Gastrocnemius medialis (tissue), 4 donors: ENCODE measurements around the gene ZFHX3. TPM values are rescaled to one million over a fixed set of nuclear protein-coding genes. Genes with fewer than 3 reads are reported as not detected.

Source experiments
- ATAC-seq, 2 donors: fragments of 150-250 bp; one replicate each; pipeline ENCODE4 v1.9.1; 2016
- DNase-seq, 2 donors: peaks; one replicate each; pipeline ENCODE4 v3.0.0-alpha.2; 2019
- H3K27ac ChIP-seq, 4 donors: fragments of 200-600 bp; sonication (generic); 1 replicate in 1 of 4; 2 replicates in 3 of 4; pipeline ENCODE4 v1.5.1; 2016 to 2018; ENCODE audit warnings: mild to moderate bottlenecking in 2 of 4, moderate library complexity in 1 of 4
- H3K27me3 ChIP-seq, 3 donors: fragments of 200-600 bp; sonication (generic) in 2 of 3; 1 replicate in 1 of 3; 2 replicates in 2 of 3; pipeline versions ENCODE4 v1.5.1 to v1.6.0; 2016 to 2019; ENCODE audit warnings: mild to moderate bottlenecking in 1 of 3, moderate library complexity in 1 of 3
- H3K36me3 ChIP-seq, 2 donors: fragments of 200-600 bp; sonication (generic) in 1 of 2; one replicate each; pipeline ENCODE4 v1.5.1; 2017 to 2018
- H3K4me1 ChIP-seq, 2 donors: fragments of 200-600 bp; sonication (generic) in 1 of 2; one replicate each; pipeline ENCODE4 v1.5.1; 2016 to 2017; ENCODE audit warnings: mild to moderate bottlenecking in 2 of 2
- H3K4me3 ChIP-seq, 4 donors: fragments of 200-600 bp; sonication (generic) in 3 of 4; 1 replicate in 1 of 4; 2 replicates in 3 of 4; pipeline ENCODE4 v1.5.1; 2016 to 2019; ENCODE audit warnings: mild to moderate bottlenecking in 2 of 4
- H3K9me3 ChIP-seq, 3 donors: fragments of 200-600 bp; sonication (generic) in 2 of 3; 1 replicate in 1 of 3; 2 replicates in 2 of 3; pipeline ENCODE4 v1.5.1; 2016 to 2019
- POLR2A ChIP-seq, 2 donors: fragments of 450-650 bp; IDR thresholded peaks; one replicate each; pipeline ENCODE4 v1.6.1; 2017; ENCODE audit warnings: antibody characterized with exemption in 2 of 2, mild to moderate bottlenecking in 2 of 2, moderate library complexity in 2 of 2
- in situ Hi-C, 4 donors: fragments of 200-750 bp; cut with MboI; loops; one replicate each; pipeline versions ENCODE4 v1.15.0 to v1.8.0; 2017; ENCODE audit warnings: low sequenced_read_pairs in 4 of 4
- intact Hi-C: fragments of 100-400 bp; cut with DNase I; formaldehyde crosslinking; loops from one replicate; pipeline ENCODE4 v1.15.1; 2023; ENCODE audit warnings: low total_unique reads
- total RNA-seq, 4 donors: library from RNA; depleted of rRNA; stranded (reverse); fragments of >200 nt; gene quantifications; one replicate each; pipeline versions ENCODE4 v1.1.0 to v1.2.3, GENCODE V29; 2016
- TF ChIP-seq, protein P1 (sequence below), 5 experiments: fragments of 450-650 bp in 3 of 5; fragments of 200-600 bp in 2 of 5; sonication (generic) in 2 of 5; IDR thresholded peaks in 4 of 5; conservative IDR thresholded peaks in 1 of 5; 1 replicate in 4 of 5; 2 replicates in 1 of 5; pipeline ENCODE4 v1.5.1; 2016 to 2019; ENCODE audit warnings: antibody characterized with exemption in 5 of 5, mild to moderate bottlenecking in 3 of 5, moderate library complexity in 3 of 5

ZFHX3 gene
- total RNA-seq, 4 donors from 2014 or later: 14.0 to 28.5 (median 27.3) TPM

DNA sequence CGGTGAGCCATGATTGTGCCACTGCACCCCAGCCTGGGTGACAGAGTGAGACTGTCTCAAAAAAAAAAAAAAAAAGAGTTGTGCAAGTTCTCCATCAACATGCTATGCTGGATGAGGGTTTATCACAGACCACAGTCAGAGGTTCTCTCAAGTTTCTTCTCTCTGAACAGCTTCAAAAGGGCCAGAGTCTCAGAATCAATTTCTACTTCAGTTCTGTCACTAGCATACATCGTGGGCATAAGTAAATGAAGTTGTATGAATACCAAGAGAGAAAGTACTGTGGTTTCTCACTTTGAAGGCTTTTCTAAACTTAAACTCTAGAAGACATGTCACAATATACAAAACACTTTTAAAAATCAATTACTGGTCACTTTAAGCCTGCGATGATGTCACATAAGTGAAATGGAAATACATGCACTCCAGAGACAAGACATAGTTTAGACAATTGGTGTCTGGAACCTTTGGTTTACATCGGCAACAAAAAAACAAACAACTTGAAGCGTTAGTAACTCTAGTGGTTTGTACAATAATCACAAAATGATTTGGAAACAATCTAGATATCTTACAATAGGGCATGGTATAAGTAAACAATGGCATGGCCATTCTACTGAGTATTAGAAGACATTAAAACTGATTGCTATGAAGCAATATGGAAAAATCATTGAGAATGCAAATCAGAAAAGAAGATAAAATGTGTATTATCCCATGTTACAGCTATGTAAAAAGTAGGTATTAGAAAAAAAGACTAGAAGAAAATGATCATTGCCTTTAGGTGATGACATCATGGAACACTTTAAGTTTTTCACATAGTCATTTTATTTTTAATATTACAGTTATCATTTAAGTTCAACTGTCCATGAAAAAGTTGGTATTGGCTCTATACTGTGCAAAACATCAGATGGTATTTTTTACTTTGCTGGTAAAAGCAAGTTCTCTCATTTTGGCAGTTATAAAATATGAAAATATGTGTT, 232.3 kb downstream of the ZFHX3 start:
- intact Hi-C loops: no loop called here
- ATAC-seq: no peak
- no peak overlapping the region for H3K27ac ChIP-seq
- DNase-seq: no peak
- H3K4me3 ChIP-seq: no peak overlapping the region
- H3K9me3 ChIP-seq: no peaks in the 10 kb centered on the region
- H3K36me3 ChIP-seq: peaks cover 0 to 14% of the 10 kb centered on the region in 2 donors
- TF ChIP-seq, protein P1, sequence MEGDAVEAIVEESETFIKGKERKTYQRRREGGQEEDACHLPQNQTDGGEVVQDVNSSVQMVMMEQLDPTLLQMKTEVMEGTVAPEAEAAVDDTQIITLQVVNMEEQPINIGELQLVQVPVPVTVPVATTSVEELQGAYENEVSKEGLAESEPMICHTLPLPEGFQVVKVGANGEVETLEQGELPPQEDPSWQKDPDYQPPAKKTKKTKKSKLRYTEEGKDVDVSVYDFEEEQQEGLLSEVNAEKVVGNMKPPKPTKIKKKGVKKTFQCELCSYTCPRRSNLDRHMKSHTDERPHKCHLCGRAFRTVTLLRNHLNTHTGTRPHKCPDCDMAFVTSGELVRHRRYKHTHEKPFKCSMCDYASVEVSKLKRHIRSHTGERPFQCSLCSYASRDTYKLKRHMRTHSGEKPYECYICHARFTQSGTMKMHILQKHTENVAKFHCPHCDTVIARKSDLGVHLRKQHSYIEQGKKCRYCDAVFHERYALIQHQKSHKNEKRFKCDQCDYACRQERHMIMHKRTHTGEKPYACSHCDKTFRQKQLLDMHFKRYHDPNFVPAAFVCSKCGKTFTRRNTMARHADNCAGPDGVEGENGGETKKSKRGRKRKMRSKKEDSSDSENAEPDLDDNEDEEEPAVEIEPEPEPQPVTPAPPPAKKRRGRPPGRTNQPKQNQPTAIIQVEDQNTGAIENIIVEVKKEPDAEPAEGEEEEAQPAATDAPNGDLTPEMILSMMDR (IDR thresholded peaks at IDR 0.05 in 4 of 5, conservative IDR thresholded peaks at IDR 0.05 in 1 of 5): no peak
- no peak for TF ChIP-seq POLR2A (IDR thresholded peaks at IDR 0.05)
- in situ Hi-C loops: no loop called here
- H3K27me3 ChIP-seq: no peaks in the 10 kb centered on the region
- peaks cover 13 to 22% of the 10 kb centered on the region in 2 donors for H3K4me1 ChIP-seq

DNA sequence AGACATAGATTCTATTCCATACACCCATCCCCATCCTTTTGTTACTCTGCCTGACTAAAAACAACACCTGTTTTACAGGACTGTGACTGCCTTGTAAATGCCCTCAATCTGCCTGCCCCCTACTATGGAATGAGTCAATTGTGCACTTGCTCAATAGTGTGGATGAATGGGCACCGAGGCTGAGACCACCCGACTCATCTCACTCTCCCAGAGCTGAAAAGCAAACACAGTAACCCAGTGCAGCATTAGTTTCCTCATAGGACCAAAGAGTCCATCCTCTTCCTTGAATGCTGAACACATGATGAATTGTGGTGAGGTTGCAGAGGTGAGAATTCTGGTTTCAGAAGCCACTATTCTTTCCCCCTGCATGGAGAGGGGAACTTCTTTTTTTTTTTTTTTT, 233.7 kb downstream of the ZFHX3 start:
- Histone ChIP-seq H3K27me3 (no peaks in the 10 kb centered on the region), H3K4me3 (no peak overlapping the region), H3K4me1 (peaks cover 8% of the 10 kb centered on the region in 2 donors), H3K27ac (no peak overlapping the region), H3K9me3 (no peaks in the 10 kb centered on the region), H3K36me3 (peaks cover 0 to 22% of the 10 kb centered on the region in 2 donors)
- in situ Hi-C loops (no loop called here), intact Hi-C loops (no loop called here)
- ATAC-seq: no peak
- no peak for DNase-seq
- no peak for TF ChIP-seq POLR2A (IDR thresholded peaks at IDR 0.05)
- TF ChIP-seq, protein P1 (IDR thresholded peaks at IDR 0.05 in 4 of 5, conservative IDR thresholded peaks at IDR 0.05 in 1 of 5): no peak

DNA sequence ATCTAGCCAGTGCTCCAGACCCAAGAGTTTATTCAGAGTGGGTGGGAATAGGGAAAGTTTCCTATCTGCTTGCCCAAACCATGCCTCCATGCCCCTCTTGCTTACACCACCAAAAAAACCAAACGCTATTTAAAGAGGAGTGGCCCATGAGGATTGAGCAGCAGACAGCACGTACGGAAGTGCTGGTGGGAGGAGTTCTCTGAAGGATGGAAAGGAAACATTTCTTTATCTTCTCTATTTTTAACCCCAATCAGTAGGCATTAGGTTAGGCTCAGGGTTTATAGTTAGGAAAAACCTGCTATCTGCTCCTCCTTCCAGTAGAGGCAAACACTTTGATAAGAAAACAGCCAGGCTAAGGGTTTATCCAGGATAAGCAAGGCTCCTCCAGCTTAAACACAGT, 235.3 kb downstream of the ZFHX3 start:
- ATAC-seq: no peak
- Histone ChIP-seq H3K4me1 (peaks cover 3 to 8% of the 10 kb centered on the region in 2 donors), H3K27ac (no peak overlapping the region), H3K36me3 (peaks cover 0 to 22% of the 10 kb centered on the region in 2 donors), H3K4me3 (no peak overlapping the region), H3K27me3 (no peaks in the 10 kb centered on the region), H3K9me3 (no peaks in the 10 kb centered on the region)
- in situ Hi-C loops (no loop called here), intact Hi-C loops (no loop called here)
- TF ChIP-seq, protein P1 (IDR thresholded peaks at IDR 0.05 in 4 of 5, conservative IDR thresholded peaks at IDR 0.05 in 1 of 5): no peak
- TF ChIP-seq POLR2A (IDR thresholded peaks at IDR 0.05): no peak
- DNase-seq: no peak

DNA sequence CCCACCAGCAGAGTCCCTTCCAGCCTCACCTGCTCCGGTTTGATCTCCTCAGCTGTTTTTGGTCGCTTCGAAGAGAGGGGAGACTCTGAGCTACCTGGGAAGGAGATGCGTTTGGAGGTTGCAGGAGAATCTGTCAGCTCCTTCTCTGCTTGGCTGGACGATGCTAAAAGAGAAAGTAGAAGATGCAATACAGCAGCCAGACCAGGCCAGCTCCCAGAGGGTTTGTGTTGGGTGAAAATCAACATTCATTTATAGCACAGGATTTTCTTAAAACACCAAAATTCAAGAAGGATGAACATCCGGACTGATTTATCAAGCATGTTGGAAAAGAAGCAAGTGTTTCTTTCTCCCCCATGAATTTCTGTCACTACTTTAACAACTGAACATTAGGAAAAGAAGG, 236.1 kb downstream of the ZFHX3 start:
- H3K27ac ChIP-seq: no peak overlapping the region
- intact Hi-C loops: no loop called here
- TF ChIP-seq POLR2A (IDR thresholded peaks at IDR 0.05): no peak
- TF ChIP-seq, protein P1 (IDR thresholded peaks at IDR 0.05 in 4 of 5, conservative IDR thresholded peaks at IDR 0.05 in 1 of 5): no peak
- ATAC-seq: no peak
- no peak overlapping the region for H3K4me3 ChIP-seq
- no peak for DNase-seq
- peaks cover 0 to 22% of the 10 kb centered on the region in 2 donors for H3K36me3 ChIP-seq
- no peaks in the 10 kb centered on the region for H3K9me3 ChIP-seq
- peaks cover 3 to 8% of the 10 kb centered on the region in 2 donors for H3K4me1 ChIP-seq
- in situ Hi-C loops: no loop called here
- no peaks in the 10 kb centered on the region for H3K27me3 ChIP-seq
